HG02840 (cell line): ENCODE data around the gene IKBKG.
"Not testable (repeated sequence)": the region's sequence is repeated elsewhere in the genome, so short reads cannot be mapped to it uniquely, and the experiment has no call there.

Source experiments
- ATAC-seq: cut with Tn5 transposase; IDR thresholded peaks from one replicate; pipeline ENCODE4 v1.9.1; 2021; ENCODE audit warnings: mild to moderate bottlenecking, moderate library complexity, moderate number of reproducible peaks; ENCODE audit not compliant: unreplicated experiment, low FRiP score

Gene IKBKG

GRCh38 chrX:154602226-154602625 is 54.8 kb downstream of the IKBKG start:
- ATAC-seq = no peak

GRCh38 chrX:154602766-154603437 is 55.5 kb downstream of the IKBKG start:
- ATAC-seq = no peak

- ATAC-seq = no peak
Observed at GRCh38 chrX:154603438-154604430, 56.3 kb downstream of the IKBKG start.

- ATAC-seq = no peak
Observed at GRCh38 chrX:154605566-154605965, 58.1 kb downstream of the IKBKG start.

GRCh38 chrX:154607370-154607769 is 60.0 kb downstream of the IKBKG start:
- no peak for ATAC-seq

GRCh38 chrX:154607976-154608375 is 60.6 kb downstream of the IKBKG start:
- ATAC-seq = not testable (repeated sequence)

- ATAC-seq = not testable (repeated sequence)
Observed at GRCh38 chrX:154608823-154609222, 61.4 kb downstream of the IKBKG start.

- ATAC-seq = not testable (repeated sequence)
Observed at GRCh38 chrX:154611146-154611545, 63.7 kb downstream of the IKBKG start.

GRCh38 chrX:154613586-154613985 is 66.2 kb downstream of the IKBKG start:
- not testable (repeated sequence) for ATAC-seq
